Naive thymus-derived CD8-positive, alpha-beta T cell (primary cell): ENCODE measurements around the gene DLG2. TPM values are rescaled to one million over a fixed set of nuclear protein-coding genes. Genes with fewer than 3 reads are reported as not detected.
A peak's percentile ranks its signal among the peaks of the same experiment; 100 is the strongest.

Source experiments
- ATAC-seq, 2 donors: fragments of 150-1000 bp; cut with Tn5 transposase in 1 of 2; sonication (Bioruptor Pico), chemical (Tn5 transposase) in 1 of 2; 1 replicate in 1 of 2; 2 replicates in 1 of 2; pipeline ENCODE4 v1.10.0; 2021; ENCODE audit warnings: mild to moderate bottlenecking in 2 of 2, moderate library complexity in 2 of 2
- POLR2A ChIA-PET: fragments of 350-600 bp; sonication (Branson Sonifier 250); formaldehyde crosslinking; loops from one replicate; lab custom pipeline; 2021; ENCODE audit warnings: antibody characterized with exemption; lab: Charles Lee
- DNase-seq, 10 donors: peaks; one replicate each; pipeline versions ENCODE4 v3.0.0 to v3.0.0-alpha.2; 2020 to 2022
- H3K27ac Mint-ChIP-seq, 10 donors: one replicate each; pipeline ENCODE4 v1.8.0; 2020 to 2022; ENCODE audit warnings: mild to moderate bottlenecking in 10 of 10, mixed read lengths in 10 of 10, moderate library complexity in 4 of 10, inconsistent platforms in 1 of 10
- H3K27me3 Mint-ChIP-seq, 5 donors: one replicate each; pipeline ENCODE4 v1.8.0; 2021 to 2022; ENCODE audit warnings: mixed read lengths in 5 of 5
- H3K36me3 Mint-ChIP-seq, 3 donors: one replicate each; pipeline ENCODE4 v1.8.0; 2020 to 2022; ENCODE audit warnings: mixed read lengths in 3 of 3, mild to moderate bottlenecking in 2 of 3, inconsistent platforms in 1 of 3
- H3K4me1 Mint-ChIP-seq, 4 donors: one replicate each; pipeline ENCODE4 v1.8.0; 2021 to 2022; ENCODE audit warnings: mixed read lengths in 4 of 4
- H3K4me3 Mint-ChIP-seq, 10 donors: one replicate each; pipeline ENCODE4 v1.8.0; 2020 to 2022; ENCODE audit warnings: mild to moderate bottlenecking in 10 of 10, mixed read lengths in 10 of 10, moderate library complexity in 6 of 10, inconsistent platforms in 1 of 10
- H3K9me3 Mint-ChIP-seq, 9 donors: one replicate each; pipeline ENCODE4 v1.8.0; 2020 to 2022; ENCODE audit warnings: mixed read lengths in 9 of 9, mild to moderate bottlenecking in 3 of 9, inconsistent platforms in 1 of 9, moderate library complexity in 1 of 9
- polyA plus RNA-seq, 3 donors: library from polyadenylated mRNA; unstranded; fragments of 300-500 nt; fragmentation: Illumina TruSeq; gene quantifications; one replicate each; pipeline ENCODE4 v1.2.3, GENCODE V29; 2021
- total RNA-seq, 8 experiments: library from RNA in 2 of 8; stranded (reverse) in 2 of 8; gene quantifications; one replicate each; pipeline ENCODE4 v1.2.3 and lab custom pipeline; 2021 to 2026

The DLG2 gene
- total and polyA plus RNA-seq, 5 experiments from 2014 or later, result 0.86 to 6.2 (median 2.5) TPM

GRCh38 chr11:85481862-85482261 is 145.3 kb downstream of the DLG2 start:
- no peak for ATAC-seq
- Mint-ChIP-seq H3K27me3 (no peaks in the 10 kb centered on the region), H3K27ac (no peak overlapping the region), H3K4me1 (no peaks in the 10 kb centered on the region), H3K36me3 (peaks cover 0 to 19% (median 15%) of the 10 kb centered on the region in 3 donors), H3K4me3 (no peak overlapping the region), H3K9me3 (peaks cover 3 to 66% (median 22%) of the 10 kb centered on the region in 9 donors)
- POLR2A ChIA-PET, result no interaction called here
- peak in 1 of 10 donors; percentile 58 for DNase-seq

- POLR2A ChIA-PET, result no interaction called here
- H3K27ac Mint-ChIP-seq, result no peak overlapping the region
- no peaks in the 10 kb centered on the region for H3K27me3 Mint-ChIP-seq
- no peak for ATAC-seq
- DNase-seq, result no peak
- peaks cover 4 to 41% (median 19%) of the 10 kb centered on the region in 9 donors for H3K9me3 Mint-ChIP-seq
- H3K4me3 Mint-ChIP-seq, result no peak overlapping the region
- H3K4me1 Mint-ChIP-seq, result no peaks in the 10 kb centered on the region
- H3K36me3 Mint-ChIP-seq, result peaks cover 2 to 15% (median 13%) of the 10 kb centered on the region in 3 donors
Observed at GRCh38 chr11:85475660-85476517, 151.3 kb downstream of the DLG2 start.

GRCh38 chr11:85472953-85473352 is 154.2 kb downstream of the DLG2 start:
- Mint-ChIP-seq H3K27me3 (no peaks in the 10 kb centered on the region), H3K9me3 (peaks cover 17 to 50% (median 39%) of the 10 kb centered on the region in 9 donors), H3K36me3 (peaks cover 2 to 36% (median 5%) of the 10 kb centered on the region in 3 donors), H3K27ac (no peak overlapping the region), H3K4me1 (no peaks in the 10 kb centered on the region), H3K4me3 (no peak overlapping the region)
- POLR2A ChIA-PET, result no interaction called here
- no peak for ATAC-seq
- DNase-seq, result no peak

- H3K9me3 Mint-ChIP-seq, result peaks cover 18 to 80% (median 46%) of the 10 kb centered on the region in 9 donors
- ATAC-seq (no peak), DNase-seq (no peak)
- H3K4me1 Mint-ChIP-seq, result no peaks in the 10 kb centered on the region
- peaks cover 0 to 52% (median 17%) of the 10 kb centered on the region in 3 donors for H3K36me3 Mint-ChIP-seq
- H3K4me3 Mint-ChIP-seq, result no peak overlapping the region
- no peaks in the 10 kb centered on the region for H3K27me3 Mint-ChIP-seq
- H3K27ac Mint-ChIP-seq, result no peak overlapping the region
- POLR2A ChIA-PET, result no interaction called here
Observed at GRCh38 chr11:85464283-85464682, 162.9 kb downstream of the DLG2 start.

GRCh38 chr11:85459304-85459703 is 167.8 kb downstream of the DLG2 start:
- Mint-ChIP-seq H3K36me3 (peaks cover 0 to 67% (median 19%) of the 10 kb centered on the region in 3 donors), H3K4me1 (no peaks in the 10 kb centered on the region), H3K4me3 (no peak overlapping the region), H3K27ac (no peak overlapping the region), H3K27me3 (no peaks in the 10 kb centered on the region), H3K9me3 (peaks cover 40 to 87% (median 72%) of the 10 kb centered on the region in 9 donors)
- DNase-seq (no peak), ATAC-seq (no peak)
- POLR2A ChIA-PET, result no interaction called here

GRCh38 chr11:85444479-85444878 is 182.7 kb downstream of the DLG2 start:
- no peak overlapping the region for H3K27ac Mint-ChIP-seq
- DNase-seq (no peak), ATAC-seq (no peak)
- H3K27me3 Mint-ChIP-seq, result no peaks in the 10 kb centered on the region
- peaks cover 0 to 5% (median 2%) of the 10 kb centered on the region in 3 donors for H3K36me3 Mint-ChIP-seq
- no peaks in the 10 kb centered on the region for H3K4me1 Mint-ChIP-seq
- H3K9me3 Mint-ChIP-seq, result peaks cover 4 to 35% (median 14%) of the 10 kb centered on the region in 9 donors
- POLR2A ChIA-PET, result no interaction called here
- no peak overlapping the region for H3K4me3 Mint-ChIP-seq

GRCh38 chr11:85440273-85440672 is 186.9 kb downstream of the DLG2 start:
- DNase-seq (no peak), ATAC-seq (no peak)
- Mint-ChIP-seq H3K4me3 (no peak overlapping the region), H3K4me1 (no peaks in the 10 kb centered on the region), H3K36me3 (peaks cover 0 to 20% (median 6%) of the 10 kb centered on the region in 3 donors), H3K27me3 (no peaks in the 10 kb centered on the region), H3K27ac (no peak overlapping the region), H3K9me3 (peaks cover 14 to 50% (median 32%) of the 10 kb centered on the region in 9 donors)
- POLR2A ChIA-PET, result no interaction called here

GRCh38 chr11:85438328-85438727 is 188.8 kb downstream of the DLG2 start:
- Mint-ChIP-seq H3K9me3 (peaks cover 17 to 70% (median 50%) of the 10 kb centered on the region in 9 donors), H3K27me3 (no peaks in the 10 kb centered on the region), H3K4me1 (no peaks in the 10 kb centered on the region), H3K27ac (no peak overlapping the region), H3K4me3 (no peak overlapping the region), H3K36me3 (peaks cover 0 to 36% (median 13%) of the 10 kb centered on the region in 3 donors)
- POLR2A ChIA-PET, result no interaction called here
- no peak for ATAC-seq
- no peak for DNase-seq

- Mint-ChIP-seq H3K4me1 (no peaks in the 10 kb centered on the region), H3K27ac (no peak overlapping the region), H3K9me3 (peaks cover 34 to 85% (median 74%) of the 10 kb centered on the region in 9 donors), H3K4me3 (no peak overlapping the region), H3K27me3 (no peaks in the 10 kb centered on the region), H3K36me3 (peaks cover 9 to 59% (median 24%) of the 10 kb centered on the region in 3 donors)
- no peak for ATAC-seq
- DNase-seq, result no peak
- POLR2A ChIA-PET, result no interaction called here
Observed at GRCh38 chr11:85431319-85431718, 195.8 kb downstream of the DLG2 start.

GRCh38 chr11:85423794-85424193 is 203.3 kb downstream of the DLG2 start:
- POLR2A ChIA-PET, result no interaction called here
- ATAC-seq (no peak), DNase-seq (no peak)
- Mint-ChIP-seq H3K27ac (no peak overlapping the region), H3K36me3 (peaks cover 2 to 58% (median 17%) of the 10 kb centered on the region in 3 donors), H3K4me1 (peaks cover 0 to 1% (median 0%) of the 10 kb centered on the region in 4 donors), H3K27me3 (no peaks in the 10 kb centered on the region), H3K9me3 (peaks cover 29 to 89% (median 62%) of the 10 kb centered on the region in 9 donors), H3K4me3 (no peak overlapping the region)

GRCh38 chr11:85423316-85423715 is 203.8 kb downstream of the DLG2 start:
- POLR2A ChIA-PET, result no interaction called here
- no peak for ATAC-seq

GRCh38 chr11:85414175-85414574 is 213.0 kb downstream of the DLG2 start:
- POLR2A ChIA-PET, result no interaction called here
- H3K27ac Mint-ChIP-seq, result no peak overlapping the region
- ATAC-seq, result no peak
- peaks cover 25 to 98% (median 72%) of the 10 kb centered on the region in 9 donors for H3K9me3 Mint-ChIP-seq
- no peak for DNase-seq
- peaks cover 0 to 55% (median 0%) of the 10 kb centered on the region in 3 donors for H3K36me3 Mint-ChIP-seq
- H3K4me1 Mint-ChIP-seq, result no peaks in the 10 kb centered on the region
- H3K4me3 Mint-ChIP-seq, result no peak overlapping the region
- no peaks in the 10 kb centered on the region for H3K27me3 Mint-ChIP-seq

More at GRCh38 chr11:85423316-85423715, 203.8 kb downstream of the DLG2 start:
- Mint-ChIP-seq H3K27ac (no peak overlapping the region), H3K27me3 (no peaks in the 10 kb centered on the region), H3K9me3 (peaks cover 27 to 89% (median 62%) of the 10 kb centered on the region in 9 donors), H3K4me3 (no peak overlapping the region), H3K36me3 (peaks cover 2 to 58% (median 16%) of the 10 kb centered on the region in 3 donors), H3K4me1 (peaks cover 0 to 1% (median 0%) of the 10 kb centered on the region in 4 donors)
- no peak for DNase-seq

GRCh38 chr11:85407648-85408047 is 219.5 kb downstream of the DLG2 start:
- Mint-ChIP-seq H3K4me3 (no peak overlapping the region), H3K27ac (no peak overlapping the region), H3K36me3 (peaks cover 0 to 38% (median 0%) of the 10 kb centered on the region in 3 donors), H3K4me1 (no peaks in the 10 kb centered on the region), H3K9me3 (peaks cover 15 to 90% (median 43%) of the 10 kb centered on the region in 9 donors), H3K27me3 (no peaks in the 10 kb centered on the region)
- ATAC-seq (no peak), DNase-seq (no peak)
- POLR2A ChIA-PET, result no interaction called here
